Calu3 (cell line): ENCODE data around the gene CACHD1. TPM values are rescaled to one million over a fixed set of nuclear protein-coding genes. Genes with fewer than 3 reads are reported as not detected.

Experiments used
- BruUV-seq: library from RNA; stranded (reverse); fragments of 400-500 nt; replicated peaks from 2 replicates; lab custom pipeline; 2021; lab: Mats Ljungman, UMichigan
- CTCF ChIA-PET: fragments of 300-600 bp; sonication (Branson Sonifier 250); formaldehyde crosslinking; loops from one replicate; lab custom pipeline; 2022; ENCODE audit warnings: antibody characterized with exemption; lab: Charles Lee
- DNase-seq: peaks from one replicate; pipeline ENCODE4 v3.0.0; 2022
- H3K27ac Mint-ChIP-seq: one replicate; pipeline ENCODE4 v1.8.0; 2022; ENCODE audit warnings: mixed read lengths; ENCODE audit not compliant: unreplicated experiment
- H3K27me3 Mint-ChIP-seq: one replicate; pipeline ENCODE4 v1.8.0; 2022; ENCODE audit warnings: mixed read lengths; ENCODE audit not compliant: unreplicated experiment
- H3K36me3 Mint-ChIP-seq: one replicate; pipeline ENCODE4 v1.8.0; 2022; ENCODE audit warnings: mild to moderate bottlenecking, moderate library complexity, mixed read lengths; ENCODE audit not compliant: insufficient read depth, unreplicated experiment
- H3K4me1 Mint-ChIP-seq: one replicate; pipeline ENCODE4 v1.8.0; 2022; ENCODE audit warnings: mild to moderate bottlenecking, low read depth, mixed read lengths; ENCODE audit not compliant: unreplicated experiment
- H3K4me3 Mint-ChIP-seq: one replicate; pipeline ENCODE4 v1.8.0; 2022; ENCODE audit warnings: mild to moderate bottlenecking, low read depth, moderate library complexity, mixed read lengths; ENCODE audit not compliant: unreplicated experiment
- H3K9me3 Mint-ChIP-seq: one replicate; pipeline ENCODE4 v1.8.0; 2022; ENCODE audit warnings: low read depth, mixed read lengths; ENCODE audit not compliant: unreplicated experiment
- intact Hi-C: fragments of 100-400 bp; cut with micrococcal nuclease; formaldehyde crosslinking; loops from one replicate; pipeline ENCODE4 v1.10.0; 2022; ENCODE audit not compliant: unreplicated experiment
- total RNA-seq: library from RNA; stranded (reverse); gene quantifications from 2 replicates; pipeline ENCODE4 v1.2.3, GENCODE V29; 2022
- TF ChIP-seq, protein P1 (sequence below): fragments of 200-600 bp; IDR thresholded peaks from one replicate; pipeline ENCODE4 v1.8.0; 2022; ENCODE audit warnings: antibody characterized with exemption; ENCODE audit not compliant: unreplicated experiment

CACHD1 gene
- total RNA-seq, 1 experiment from 2014 or later = 3.5 TPM

GRCh38 chr1:64538389-64538788 lies 68.5 kb downstream of the CACHD1 start:
- Mint-ChIP-seq H3K9me3 (no peaks in the 10 kb centered on the region), H3K4me1 (no peaks in the 10 kb centered on the region), H3K27me3 (no peaks in the 10 kb centered on the region), H3K36me3 (no peaks in the 10 kb centered on the region), H3K27ac (no peak overlapping the region), H3K4me3 (no peak overlapping the region)
- intact Hi-C loops = no loop called here
- CTCF ChIA-PET = no interaction called here
- TF ChIP-seq, protein P1, sequence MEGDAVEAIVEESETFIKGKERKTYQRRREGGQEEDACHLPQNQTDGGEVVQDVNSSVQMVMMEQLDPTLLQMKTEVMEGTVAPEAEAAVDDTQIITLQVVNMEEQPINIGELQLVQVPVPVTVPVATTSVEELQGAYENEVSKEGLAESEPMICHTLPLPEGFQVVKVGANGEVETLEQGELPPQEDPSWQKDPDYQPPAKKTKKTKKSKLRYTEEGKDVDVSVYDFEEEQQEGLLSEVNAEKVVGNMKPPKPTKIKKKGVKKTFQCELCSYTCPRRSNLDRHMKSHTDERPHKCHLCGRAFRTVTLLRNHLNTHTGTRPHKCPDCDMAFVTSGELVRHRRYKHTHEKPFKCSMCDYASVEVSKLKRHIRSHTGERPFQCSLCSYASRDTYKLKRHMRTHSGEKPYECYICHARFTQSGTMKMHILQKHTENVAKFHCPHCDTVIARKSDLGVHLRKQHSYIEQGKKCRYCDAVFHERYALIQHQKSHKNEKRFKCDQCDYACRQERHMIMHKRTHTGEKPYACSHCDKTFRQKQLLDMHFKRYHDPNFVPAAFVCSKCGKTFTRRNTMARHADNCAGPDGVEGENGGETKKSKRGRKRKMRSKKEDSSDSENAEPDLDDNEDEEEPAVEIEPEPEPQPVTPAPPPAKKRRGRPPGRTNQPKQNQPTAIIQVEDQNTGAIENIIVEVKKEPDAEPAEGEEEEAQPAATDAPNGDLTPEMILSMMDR = no peak
- DNase-seq = no peak
- BruUV-seq = no TSS peak

DNA sequence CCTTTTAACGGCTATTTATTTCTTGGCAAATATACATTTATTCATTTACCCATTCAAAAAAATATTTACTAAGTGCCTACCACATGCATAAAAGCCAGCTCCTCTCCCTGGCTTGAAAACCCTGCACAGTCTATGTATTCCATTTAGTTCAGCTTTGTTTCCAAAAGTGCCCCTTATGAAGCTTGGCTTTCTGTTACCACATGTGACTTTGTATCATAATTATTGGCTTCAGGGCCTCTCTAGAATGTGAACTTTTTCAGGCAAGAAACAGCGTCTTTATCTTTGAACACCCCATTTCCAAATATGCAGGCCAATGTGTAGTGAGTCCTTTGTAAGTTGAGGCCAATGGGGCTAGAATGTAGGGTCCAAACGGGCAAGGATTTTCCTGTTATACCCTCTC lies 69.4 kb downstream of the CACHD1 start:
- Mint-ChIP-seq H3K4me3 (no peak overlapping the region), H3K36me3 (no peaks in the 10 kb centered on the region), H3K27ac (no peak overlapping the region), H3K4me1 (no peaks in the 10 kb centered on the region), H3K27me3 (no peaks in the 10 kb centered on the region), H3K9me3 (no peaks in the 10 kb centered on the region)
- intact Hi-C loops = no loop called here
- TF ChIP-seq, protein P1 = no peak
- CTCF ChIA-PET = no interaction called here
- BruUV-seq = no TSS peak
- DNase-seq = no peak

DNA sequence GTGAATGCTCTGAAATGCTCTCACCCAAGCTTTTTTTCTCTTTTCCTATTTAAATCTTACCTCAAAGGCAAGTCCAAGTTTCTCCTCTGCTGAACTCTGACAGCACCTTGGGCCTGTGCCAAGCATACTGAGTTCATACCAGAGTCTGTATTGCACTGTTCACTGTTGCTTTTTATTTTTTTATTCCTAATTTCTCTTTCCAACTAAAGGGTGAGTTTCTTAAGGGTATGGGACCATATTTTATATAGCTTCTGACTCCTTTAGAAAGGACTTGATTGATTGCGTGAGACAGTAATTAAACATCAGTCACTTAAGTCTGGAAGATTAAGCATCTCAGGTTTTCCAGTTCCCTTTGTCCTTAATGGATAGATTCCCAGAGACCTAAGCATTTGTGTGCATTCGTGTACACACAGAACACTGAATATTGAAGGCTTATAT lies 69.9 kb downstream of the CACHD1 start:
- BruUV-seq = no TSS peak
- H3K27me3 Mint-ChIP-seq = no peaks in the 10 kb centered on the region
- intact Hi-C loops = no loop called here
- H3K4me1 Mint-ChIP-seq = no peaks in the 10 kb centered on the region
- H3K9me3 Mint-ChIP-seq = no peaks in the 10 kb centered on the region
- TF ChIP-seq, protein P1 = no peak
- H3K27ac Mint-ChIP-seq = no peak overlapping the region
- no peaks in the 10 kb centered on the region for H3K36me3 Mint-ChIP-seq
- H3K4me3 Mint-ChIP-seq = no peak overlapping the region
- CTCF ChIA-PET = no interaction called here
- no peak for DNase-seq

- H3K36me3 Mint-ChIP-seq = no peaks in the 10 kb centered on the region
Measured at GRCh38 chr1:64540265-64540791, 70.4 kb downstream of the CACHD1 start.

More at GRCh38 chr1:64540265-64540791, 70.4 kb downstream of the CACHD1 start:
- no peaks in the 10 kb centered on the region for H3K27me3 Mint-ChIP-seq
- no TSS peak for BruUV-seq
- intact Hi-C loops = no loop called here
- CTCF ChIA-PET = no interaction called here
- no peaks in the 10 kb centered on the region for H3K4me1 Mint-ChIP-seq
- no peak overlapping the region for H3K27ac Mint-ChIP-seq
- no peaks in the 10 kb centered on the region for H3K9me3 Mint-ChIP-seq
- TF ChIP-seq, protein P1 = no peak
- no peak overlapping the region for H3K4me3 Mint-ChIP-seq
- no peak for DNase-seq
